Activated CD4-positive, alpha-beta memory T cell treated with anti-CD3 and anti-CD28 coated beads, Interleukin-2, amount 10 ng/mL, durations not matched to agents 7 days and 5 days (primary cell): ENCODE measurements around the gene ASIC4. TPM values are rescaled to one million over a fixed set of nuclear protein-coding genes. Genes with fewer than 3 reads are reported as not detected.

ENCODE experiments used
- CTCF ChIA-PET: fragments of 350-600 bp; sonication (Branson Sonifier 250); formaldehyde crosslinking; loops from one replicate; lab custom pipeline; 2021; ENCODE audit warnings: antibody characterized with exemption, inconsistent platforms; lab: Charles Lee
- POLR2A ChIA-PET: fragments of 350-600 bp; sonication (Branson Sonifier 250); formaldehyde crosslinking; loops from one replicate; lab custom pipeline; 2021; ENCODE audit warnings: antibody characterized with exemption; lab: Charles Lee
- DNase-seq: peaks from one replicate; pipeline ENCODE4 v3.0.0-alpha.2; 2020
- H3K27ac Mint-ChIP-seq: one replicate; pipeline ENCODE4 v1.8.0; 2021; ENCODE audit warnings: mild to moderate bottlenecking, mixed read lengths
- H3K27me3 Mint-ChIP-seq: one replicate; pipeline ENCODE4 v1.8.0; 2021; ENCODE audit warnings: mixed read lengths
- H3K36me3 Mint-ChIP-seq: one replicate; pipeline ENCODE4 v1.8.0; 2021; ENCODE audit warnings: low read depth, mixed read lengths
- H3K4me1 Mint-ChIP-seq: one replicate; pipeline ENCODE4 v1.8.0; 2021; ENCODE audit warnings: mixed read lengths
- H3K4me3 Mint-ChIP-seq: one replicate; pipeline ENCODE4 v1.8.0; 2021; ENCODE audit warnings: mild to moderate bottlenecking, mixed read lengths
- H3K9me3 Mint-ChIP-seq: one replicate; pipeline ENCODE4 v1.8.0; 2021; ENCODE audit warnings: mixed read lengths
- total RNA-seq, 2 experiments: library from RNA; stranded (reverse); gene quantifications; one replicate each; pipeline ENCODE4 v1.2.3, GENCODE V29; 2021

Gene ASIC4
- total RNA-seq, 2 experiments from 2014 or later, result 0.13 TPM; not detected in 1

DNA sequence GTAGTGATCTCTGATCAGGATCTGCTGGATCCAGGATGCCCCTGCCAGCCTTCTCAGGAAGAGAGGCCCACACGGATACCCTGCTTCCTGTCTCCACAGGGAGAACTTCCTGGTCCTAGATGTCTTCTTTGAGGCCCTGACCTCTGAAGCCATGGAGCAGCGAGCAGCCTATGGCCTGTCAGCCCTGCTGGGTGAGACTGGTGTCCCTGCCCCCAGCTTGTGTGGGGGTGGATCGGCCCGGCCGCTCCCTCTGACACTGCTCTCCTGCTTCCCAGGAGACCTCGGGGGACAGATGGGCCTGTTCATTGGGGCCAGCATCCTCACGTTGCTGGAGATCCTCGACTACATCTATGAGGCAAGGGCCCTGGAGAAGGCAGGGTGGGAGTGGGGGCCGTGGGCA is 22.7 kb downstream of the ASIC4 start:
- Mint-ChIP-seq H3K4me3 (no peak overlapping the region), H3K36me3 (peaks cover 7% of the 10 kb centered on the region), H3K27ac (no peak overlapping the region), H3K4me1 (peaks cover 7% of the 10 kb centered on the region), H3K27me3 (peaks cover 7% of the 10 kb centered on the region), H3K9me3 (no peaks in the 10 kb centered on the region)
- ChIA-PET POLR2A (no interaction called here), CTCF (interaction anchor here (1.3 kb wide), 2 partner anchors 106 to 153 kb away, joined by 3 read pairs; no protein-coding TSS in a partner anchor)
- DNase-seq, result no peak

DNA sequence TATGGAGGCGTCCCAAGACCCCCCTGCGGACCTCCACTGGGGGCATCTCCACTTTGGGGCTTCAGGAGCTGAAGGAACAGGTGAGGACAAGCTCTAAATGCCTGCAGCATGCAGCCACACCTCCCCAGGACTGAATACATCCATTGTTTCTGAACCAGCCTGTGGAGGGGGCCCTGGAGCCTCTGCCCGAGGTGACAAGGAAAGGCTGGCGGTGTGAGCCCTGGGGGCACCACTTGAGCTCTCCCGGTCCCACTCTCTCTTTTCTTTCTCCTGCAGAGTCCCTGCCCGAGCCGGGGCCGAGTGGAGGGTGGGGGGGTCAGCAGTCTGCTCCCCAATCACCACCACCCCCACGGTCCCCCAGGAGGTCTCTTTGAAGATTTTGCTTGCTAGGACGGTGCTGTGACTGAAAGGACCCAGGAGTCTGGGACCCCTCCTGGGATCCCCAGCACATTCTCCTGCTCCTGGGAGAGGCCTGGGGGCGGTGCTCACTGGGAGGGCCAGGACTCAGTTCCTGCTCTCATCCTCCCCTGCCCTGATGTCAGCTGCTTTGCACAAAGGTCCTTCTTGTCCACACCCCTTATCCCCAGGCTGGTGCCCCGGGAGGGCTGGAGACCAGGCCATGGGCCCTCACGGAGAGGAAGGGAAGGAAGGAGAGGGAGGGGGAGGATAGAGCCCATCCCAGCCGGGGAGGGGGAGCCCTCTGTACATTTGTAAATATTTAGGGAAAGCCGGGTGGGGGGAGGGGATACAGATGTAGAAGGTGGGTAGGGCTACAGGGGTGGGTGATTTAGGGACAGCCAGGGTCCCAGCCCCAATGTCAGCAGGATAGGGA is 23.6 kb downstream of the ASIC4 start:
- Mint-ChIP-seq H3K4me3 (no peak overlapping the region), H3K4me1 (peaks cover 16% of the 10 kb centered on the region), H3K27ac (no peak overlapping the region), H3K9me3 (no peaks in the 10 kb centered on the region), H3K36me3 (peaks cover 7% of the 10 kb centered on the region), H3K27me3 (peaks cover 2% of the 10 kb centered on the region)
- DNase-seq, result no peak
- CTCF ChIA-PET, result interaction anchor here (1.2 to 1.3 kb wide), 2 partner anchors 39 to 105 kb away, joined by 3 read pairs; partner anchors contain the start of gene GMPPA
- POLR2A ChIA-PET, result no interaction called here

DNA sequence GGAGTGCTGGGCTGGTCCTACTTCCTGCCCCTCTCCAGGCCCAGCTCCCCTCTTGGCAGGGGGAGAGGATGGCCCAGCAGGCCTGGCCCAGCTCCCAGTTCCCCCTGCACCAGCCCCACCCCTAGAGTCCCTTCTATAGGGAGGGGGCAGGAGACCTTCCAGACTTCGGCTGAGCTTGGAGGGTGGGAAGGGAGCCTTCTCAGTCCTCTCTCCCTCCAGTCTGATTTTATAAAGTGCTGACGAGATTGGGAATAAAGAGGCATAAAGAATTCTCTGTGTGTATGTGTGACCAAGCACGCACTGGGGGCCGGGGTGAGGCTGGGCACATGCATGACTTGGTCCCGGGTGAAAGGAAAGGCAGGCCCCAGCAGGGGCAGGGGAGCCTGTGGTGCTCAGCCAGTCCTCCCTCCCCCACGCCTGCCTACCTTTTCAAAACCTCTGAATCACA is 24.2 kb downstream of the ASIC4 start:
- no peak overlapping the region for H3K4me3 Mint-ChIP-seq
- peaks cover 7% of the 10 kb centered on the region for H3K36me3 Mint-ChIP-seq
- H3K4me1 Mint-ChIP-seq, result peaks cover 16% of the 10 kb centered on the region
- no peak overlapping the region for H3K27ac Mint-ChIP-seq
- DNase-seq, result no peak
- peaks cover under 1% of the 10 kb centered on the region for H3K27me3 Mint-ChIP-seq
- POLR2A ChIA-PET, result no interaction called here
- CTCF ChIA-PET, result interaction anchor here (1.2 to 4.2 kb wide), 2 partner anchors 7 to 40 kb away, joined by 3 to 25 read pairs; partner anchors contain the start of gene GMPPA
- H3K9me3 Mint-ChIP-seq, result no peaks in the 10 kb centered on the region

- Mint-ChIP-seq H3K27me3 (peaks cover under 1% of the 10 kb centered on the region), H3K4me1 (peaks cover 17% of the 10 kb centered on the region), H3K27ac (no peak overlapping the region), H3K4me3 (no peak overlapping the region), H3K9me3 (no peaks in the 10 kb centered on the region), H3K36me3 (peaks cover 7% of the 10 kb centered on the region)
- ChIA-PET CTCF (interaction anchor here (1.2 to 4.2 kb wide), 4 partner anchors 8 to 150 kb away, joined by 3 to 25 read pairs (median 4); partner anchors contain the start of gene GMPPA), POLR2A (no interaction called here)
- DNase-seq, result no peak
Measured at GRCh38 chr2:219538956-219539788, 24.9 kb downstream of the ASIC4 start.

DNA sequence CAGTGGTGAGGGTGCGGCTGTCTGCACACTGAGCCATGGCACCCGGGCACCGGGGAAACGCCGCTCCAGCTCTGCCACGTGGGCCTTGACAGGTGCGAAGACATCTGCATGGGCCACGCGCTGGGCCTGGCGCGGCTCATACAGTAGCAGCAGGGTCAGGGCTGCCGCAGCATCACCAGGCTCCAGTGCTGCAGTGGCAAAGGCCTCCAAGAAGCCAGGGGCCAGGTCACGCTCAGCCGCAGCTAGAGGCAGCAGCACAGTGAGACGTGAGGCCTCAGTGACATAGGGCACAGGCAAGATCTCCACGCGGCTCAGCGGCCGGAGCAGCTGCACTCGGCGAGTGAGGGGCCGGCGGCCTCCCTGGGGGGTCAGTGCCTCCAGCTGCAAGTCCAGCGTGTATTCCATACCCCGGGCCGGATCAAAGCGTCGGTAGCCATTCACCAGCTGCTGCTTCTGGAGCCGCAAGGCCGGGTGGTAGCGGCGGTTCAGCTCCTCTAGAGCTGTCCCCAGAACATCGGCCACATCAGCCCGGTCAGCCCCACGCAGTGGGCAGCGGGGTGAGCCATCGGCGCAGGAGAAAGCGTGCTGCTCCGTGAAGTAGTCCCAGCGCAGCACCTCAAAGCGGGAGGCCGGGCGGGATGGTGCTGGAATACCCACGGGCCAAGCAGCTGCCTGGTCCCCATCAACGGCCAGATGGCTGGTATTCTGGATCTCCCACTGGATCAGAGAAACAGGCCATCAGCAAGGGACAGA is 25.8 kb downstream of the ASIC4 start:
- Mint-ChIP-seq H3K27me3 (peaks cover 10% of the 10 kb centered on the region), H3K4me1 (peaks cover 23% of the 10 kb centered on the region), H3K27ac (no peak overlapping the region), H3K9me3 (no peaks in the 10 kb centered on the region), H3K36me3 (peaks cover 7% of the 10 kb centered on the region), H3K4me3 (no peak overlapping the region)
- ChIA-PET CTCF (interaction anchor here (1.0 to 4.9 kb wide), 13 partner anchors 9 to 149 kb away, joined by 3 to 53 read pairs (median 6); partner anchors contain the start of genes GMPPA and STK11IP), POLR2A (interaction anchor here (1.3 kb wide), 1 partner anchor 11 kb away, joined by 3 read pairs; no protein-coding TSS in a partner anchor)
- DNase-seq, result no peak

- peaks cover 12% of the 10 kb centered on the region for H3K27me3 Mint-ChIP-seq
- H3K4me1 Mint-ChIP-seq, result peaks cover 23% of the 10 kb centered on the region
- H3K27ac Mint-ChIP-seq, result no peak overlapping the region
- no peak for DNase-seq
- no peaks in the 10 kb centered on the region for H3K9me3 Mint-ChIP-seq
- ChIA-PET POLR2A (interaction anchor here (1.3 kb wide), 1 partner anchor 10 kb away, joined by 3 read pairs; no protein-coding TSS in a partner anchor), CTCF (interaction anchor here (0.8 to 4.9 kb wide), 20 partner anchors 10 to 162 kb away, joined by 3 to 53 read pairs (median 4); partner anchors contain the start of genes GMPPA and STK11IP)
- no peak overlapping the region for H3K4me3 Mint-ChIP-seq
- H3K36me3 Mint-ChIP-seq, result peaks cover 7% of the 10 kb centered on the region
Measured at GRCh38 chr2:219540784-219541504, 26.7 kb downstream of the ASIC4 start.

GRCh38 chr2:219541611-219542180 is 27.4 kb downstream of the ASIC4 start:
- peak overlapping the region; percentile 78 for H3K4me3 Mint-ChIP-seq
- no peak overlapping the region for H3K27ac Mint-ChIP-seq
- H3K9me3 Mint-ChIP-seq, result no peaks in the 10 kb centered on the region
- peaks cover 23% of the 10 kb centered on the region for H3K4me1 Mint-ChIP-seq
- ChIA-PET POLR2A (interaction anchor here (1.3 kb wide), 1 partner anchor 9 kb away, joined by 3 read pairs; no protein-coding TSS in a partner anchor), CTCF (interaction anchor here (0.7 to 4.9 kb wide), 22 partner anchors 9 to 163 kb away, joined by 3 to 53 read pairs (median 4); partner anchors contain the start of genes GMPPA and STK11IP)
- H3K27me3 Mint-ChIP-seq, result peaks cover 17% of the 10 kb centered on the region
- peak; percentile 86 for DNase-seq
- peaks cover 7% of the 10 kb centered on the region for H3K36me3 Mint-ChIP-seq

DNA sequence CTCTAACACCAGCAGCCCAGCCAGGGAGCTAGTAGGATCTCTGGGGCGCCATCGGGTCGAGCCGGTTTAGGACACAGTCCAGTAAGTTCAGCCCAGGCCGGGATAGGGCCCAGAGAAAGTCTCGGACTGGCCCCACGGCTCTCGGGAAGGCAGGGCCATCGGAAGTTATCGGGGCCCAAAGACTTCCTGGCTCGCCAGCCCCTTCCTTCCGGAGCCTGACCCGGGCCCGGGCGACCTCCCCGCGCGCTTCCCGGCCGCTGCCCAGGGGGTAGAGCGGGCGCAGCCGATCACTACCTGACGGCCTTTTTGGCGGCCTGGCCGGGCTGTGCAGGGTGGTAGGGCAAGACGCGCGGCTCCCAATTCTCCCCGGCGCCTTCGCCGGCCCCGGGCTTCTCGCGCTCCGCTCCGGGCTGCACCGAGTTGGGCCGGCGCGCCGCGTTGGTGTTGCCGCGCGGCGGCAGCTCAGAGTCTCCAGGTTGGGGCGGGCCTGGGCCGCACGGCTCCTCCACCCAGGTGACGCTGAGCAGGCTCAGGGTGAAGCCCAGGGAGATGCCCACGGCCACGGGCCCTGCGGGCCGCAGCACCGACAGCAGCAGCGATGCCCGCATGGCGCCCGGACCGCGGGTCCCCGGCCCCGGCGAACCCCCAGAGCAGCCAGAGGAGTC is 28.8 kb downstream of the ASIC4 start:
- H3K4me3 Mint-ChIP-seq, result peak overlapping the region; percentile 78
- H3K36me3 Mint-ChIP-seq, result peaks cover 7% of the 10 kb centered on the region
- DNase-seq, result no peak
- peaks cover 17% of the 10 kb centered on the region for H3K27me3 Mint-ChIP-seq
- no peaks in the 10 kb centered on the region for H3K9me3 Mint-ChIP-seq
- H3K4me1 Mint-ChIP-seq, result peaks cover 23% of the 10 kb centered on the region
- peak overlapping the region; percentile 71 for H3K27ac Mint-ChIP-seq
- ChIA-PET POLR2A (interaction anchor here (1.7 to 2.4 kb wide), 3 partner anchors 10 to 54 kb away, joined by 5 to 12 read pairs (median 10); partner anchors contain the start of genes GMPPA and STK11IP), CTCF (interaction anchor here (0.6 to 4.9 kb wide), 16 partner anchors 12 to 154 kb away, joined by 3 to 34 read pairs (median 4); partner anchors contain the start of gene STK11IP)

GRCh38 chr2:219543596-219544358 is 29.5 kb downstream of the ASIC4 start, which contains the start of the genes CHPF and TMEM198:
TSS of gene CHPF (minus strand) at chr2:219543809. CDS start at chr2:219543538, 271 bp downstream.
TSS of gene TMEM198 (plus strand) at chr2:219544028. CDS start at chr2:219544728, 700 bp downstream.
- H3K4me1 Mint-ChIP-seq, result peaks cover 23% of the 10 kb centered on the region
- peak within 1 kb of the TSS; percentile 78 for H3K4me3 Mint-ChIP-seq
- peaks cover 17% of the 10 kb centered on the region for H3K27me3 Mint-ChIP-seq
- ChIA-PET POLR2A (interaction anchor here (1.7 to 2.4 kb wide), 3 partner anchors 9 to 54 kb away, joined by 5 to 12 read pairs (median 10); partner anchors contain the start of genes GMPPA and STK11IP), CTCF (interaction anchor here (0.6 to 4.9 kb wide), 14 partner anchors 11 to 155 kb away, joined by 3 to 34 read pairs (median 4); partner anchors contain the start of gene STK11IP)
- H3K27ac Mint-ChIP-seq, result peak within 1 kb of the TSS; percentile 74
- H3K9me3 Mint-ChIP-seq, result no peaks in the 10 kb centered on the region
- peaks cover 7% of the 10 kb centered on the region for H3K36me3 Mint-ChIP-seq
- DNase-seq, result peak; percentile 95

GRCh38 chr2:219544567-219544966 is 30.3 kb downstream of the ASIC4 start:
- peaks cover 17% of the 10 kb centered on the region for H3K27me3 Mint-ChIP-seq
- POLR2A ChIA-PET, result interaction anchor here (2.4 kb wide), 1 partner anchor 8 kb away, joined by 12 read pairs; no protein-coding TSS in a partner anchor

More at GRCh38 chr2:219544567-219544966, 30.3 kb downstream of the ASIC4 start:
- DNase-seq, result no peak
- CTCF ChIA-PET, result interaction anchor here (1.3 to 4.9 kb wide), 5 partner anchors 13 to 98 kb away, joined by 3 to 34 read pairs (median 3); partner anchors contain the start of gene STK11IP
- Mint-ChIP-seq H3K9me3 (no peaks in the 10 kb centered on the region), H3K27ac (peak overlapping the region; percentile 44), H3K36me3 (peaks cover 7% of the 10 kb centered on the region), H3K4me3 (peak overlapping the region; percentile 74), H3K4me1 (peaks cover 23% of the 10 kb centered on the region)
